H1 (cell line): ENCODE data around the gene SEMA4C.

Source experiments
- BACH1 ChIP-seq: IDR thresholded peaks from 2 replicates; pipeline ENCODE4 v1.6.1; 2012; ENCODE audit warnings: low read length, improper control_type of control experiment
- CEBPB ChIP-seq: IDR thresholded peaks from 2 replicates; pipeline ENCODE4 v1.6.1; 2012; ENCODE audit warnings: low read depth, low read length
- CTCF ChIP-seq, 3 experiments: IDR thresholded peaks; 1 replicate in 2 of 3; 2 replicates in 1 of 3; pipeline versions ENCODE4 v1.5.1 to v1.6.1; 2011; ENCODE audit warnings: low read length in 3 of 3, mild to moderate bottlenecking in 3 of 3, inconsistent platforms in 2 of 3, low read depth in 1 of 3, moderate library complexity in 1 of 3; ENCODE audit not compliant: insufficient read depth in 1 of 3; ENCODE audit errors: control extremely low read depth in 1 of 3
- EP300 ChIP-seq, 2 experiments: IDR thresholded peaks; 1 replicate in 1 of 2; 2 replicates in 1 of 2; pipeline ENCODE4 v1.6.1; 2011 to 2012; ENCODE audit warnings: low read depth in 2 of 2, low read length in 2 of 2, mild to moderate bottlenecking in 2 of 2, borderline replicate concordance in 1 of 2, inconsistent platforms in 1 of 2, moderate library complexity in 1 of 2
- GTF2F1 ChIP-seq: IDR thresholded peaks from 2 replicates; pipeline ENCODE4 v1.6.1; 2012; ENCODE audit warnings: low read depth, low read length, improper control_type of control experiment, borderline replicate concordance
- MAFK ChIP-seq: IDR thresholded peaks from 2 replicates; pipeline ENCODE4 v1.6.1; 2012; ENCODE audit warnings: low read depth, mild to moderate bottlenecking, improper control_type of control experiment, low read length
- PHF8 ChIP-seq: fragments of 200-600 bp; sonication (generic); conservative IDR thresholded peaks from 2 replicates; pipeline ENCODE4 v1.7.1; 2012; ENCODE audit warnings: low read depth, mild to moderate bottlenecking, inconsistent platforms, low read length, moderate library complexity
- POU5F1 ChIP-seq: IDR thresholded peaks from 2 replicates; pipeline ENCODE4 v1.6.1; 2011; ENCODE audit warnings: low read depth, mild to moderate bottlenecking, low read length, moderate library complexity
- RBBP5 ChIP-seq: IDR thresholded peaks from 2 replicates; pipeline ENCODE4 v1.7.1; 2012; ENCODE audit warnings: low read depth, mild to moderate bottlenecking, inconsistent platforms, low read length, moderate library complexity, borderline replicate concordance
- SP1 ChIP-seq: IDR thresholded peaks from 2 replicates; pipeline ENCODE4 v1.6.1; 2011; ENCODE audit warnings: low read depth, low read length
- SUZ12 ChIP-seq: fragments of 200-600 bp; sonication (generic); IDR thresholded peaks from 2 replicates; pipeline ENCODE4 v1.6.1; 2012; ENCODE audit warnings: mild to moderate bottlenecking, inconsistent platforms, low read length, moderate library complexity, mixed read lengths

- TF ChIP-seq SUZ12: no peak
- TF ChIP-seq GTF2F1: no peak
- no peak for TF ChIP-seq MAFK
- TF ChIP-seq CTCF (IDR thresholded peaks at IDR 0.05; ENCODE audit: control extremely low read depth in 1 of 3, insufficient read depth in 1 of 3, low read depth in 1 of 3, low read length in 3 of 3): no peak
- TF ChIP-seq CEBPB: no peak
- no peak for TF ChIP-seq EP300 (IDR thresholded peaks at IDR 0.05; ENCODE audit: borderline replicate concordance in 1 of 2, low read depth in 2 of 2, low read length in 2 of 2)
- TF ChIP-seq SP1: no peak
- TF ChIP-seq RBBP5: no peak
- no peak for TF ChIP-seq PHF8
- no peak for TF ChIP-seq POU5F1
- TF ChIP-seq BACH1: no peak
These were observed 44.5 kb upstream of the SEMA4C start for GRCh38 chr2:96914332-96914731.
